Measurements from ENCODE around the gene CIROP.

GRCh38 chr14:23062002-23062401 lies 42.8 kb downstream of the CIROP start:
- TF ChIP-seq CTCF (IDR thresholded peaks at IDR 0.05) (no peak), POLR2A (IDR thresholded peaks at IDR 0.05) (no peak)
